IMR-90 (cell line): ENCODE data around the gene FBXW11. TPM values are rescaled to one million over a fixed set of nuclear protein-coding genes. Genes with fewer than 3 reads are reported as not detected.

Source experiments
- ATAC-seq: fragments of 200-7000 bp; cut with Tn5 transposase; 2 replicates; pipeline ENCODE4 v1.9.1; 2020; ENCODE audit warnings: low read depth, mild to moderate bottlenecking, moderate library complexity
- Bru-seq: library from RNA; stranded (reverse); fragments of 400-500 nt; gene quantifications from one replicate; lab custom pipeline; 2021; lab: Mats Ljungman, UMichigan
- BruChase-seq, 2 experiments: library from RNA; stranded (reverse); fragments of 400-500 nt; gene quantifications; one replicate each; lab custom pipeline; 2021; lab: Mats Ljungman, UMichigan
- BruUV-seq: library from RNA; stranded (reverse); fragments of 400-500 nt; replicated peaks from 2 replicates; lab custom pipeline; 2021; lab: Mats Ljungman, UMichigan
- CTCF ChIA-PET: fragments of 300-600 bp; formaldehyde crosslinking; extraction: SDS; loops from one replicate; lab custom pipeline; 2021; ENCODE audit warnings: antibody characterized with exemption; lab: Yijun Ruan, JAX
- POLR2A ChIA-PET: fragments of 300-600 bp; sonication (Branson Sonifier 250); formaldehyde crosslinking; loops from one replicate; lab custom pipeline; 2022; ENCODE audit warnings: antibody characterized with exemption; ENCODE audit not compliant: unreplicated experiment; lab: Charles Lee
- DNase-seq: peaks from one replicate; pipeline ENCODE4 v3.0.0; 2013
- H2AFZ ChIP-seq: replicated peaks from 2 replicates; pipeline ENCODE3; 2013; ENCODE audit warnings: low read length, mild to moderate bottlenecking; ENCODE audit not compliant: poor library complexity
- H2AK5ac ChIP-seq: 2 replicates; pipeline ENCODE4 v1.6.1; 2013; ENCODE audit warnings: low read depth, low read length, inconsistent platforms
- H2AK9ac ChIP-seq: replicated peaks from 2 replicates; pipeline ENCODE3; 2013; ENCODE audit warnings: mild to moderate bottlenecking, low read depth, low read length, moderate library complexity; ENCODE audit not compliant: poor library complexity
- H2BK120ac ChIP-seq: 2 replicates; pipeline ENCODE4 v1.6.1; 2013; ENCODE audit warnings: low read depth, low read length, inconsistent platforms
- H2BK15ac ChIP-seq: 3 replicates; pipeline ENCODE4 v1.6.1; 2013; ENCODE audit warnings: low read depth, low read length, inconsistent platforms
- H2BK20ac ChIP-seq: 2 replicates; pipeline ENCODE4 v1.6.1; 2013; ENCODE audit warnings: low read depth, mild to moderate bottlenecking, inconsistent platforms, low read length, moderate library complexity
- H2BK5ac ChIP-seq: 2 replicates; pipeline ENCODE4 v1.6.1; 2013; ENCODE audit warnings: mild to moderate bottlenecking, low read depth, low read length, inconsistent platforms; ENCODE audit not compliant: poor library complexity, severe bottlenecking
- H3K14ac ChIP-seq: replicated peaks from 2 replicates; pipeline ENCODE4 v1.6.1; 2013; ENCODE audit warnings: low read depth, low read length, inconsistent platforms
- H3K18ac ChIP-seq: 2 replicates; pipeline ENCODE4 v1.6.1; 2013; ENCODE audit warnings: low read depth, low read length, control low read depth
- H3K23ac ChIP-seq: 2 replicates; pipeline ENCODE4 v1.6.1; 2013; ENCODE audit warnings: low read depth, low read length, inconsistent platforms
- H3K27ac ChIP-seq: 2 replicates; pipeline ENCODE4 v1.5.1; 2013; ENCODE audit warnings: mild to moderate bottlenecking, control low read depth, low read length; ENCODE audit not compliant: insufficient read depth
- H3K27me3 ChIP-seq: 2 replicates; pipeline ENCODE4 v1.6.1; 2013; ENCODE audit warnings: low read length; ENCODE audit not compliant: control insufficient read depth, insufficient read depth
- H3K36me3 ChIP-seq: 2 replicates; pipeline ENCODE4 v1.6.1; 2013; ENCODE audit warnings: low read length, mixed read lengths; ENCODE audit not compliant: control insufficient read depth, insufficient read depth
- H3K4ac ChIP-seq: 2 replicates; pipeline ENCODE4 v1.6.1; 2013; ENCODE audit warnings: low read depth, low read length, inconsistent platforms
- H3K4me1 ChIP-seq: 2 replicates; pipeline ENCODE4 v1.6.1; 2013; ENCODE audit warnings: low read length, mixed read lengths; ENCODE audit not compliant: control insufficient read depth, insufficient read depth
- H3K4me2 ChIP-seq: 2 replicates; pipeline ENCODE4 v1.6.1; 2013; ENCODE audit warnings: low read depth, mild to moderate bottlenecking, control low read depth, low read length, moderate library complexity
- H3K4me3 ChIP-seq: 2 replicates; pipeline ENCODE4 v1.5.1; 2013; ENCODE audit warnings: low read depth, mild to moderate bottlenecking, control low read depth, low read length, moderate library complexity; ENCODE audit not compliant: insufficient read depth
- H3K56ac ChIP-seq: 2 replicates; pipeline ENCODE4 v1.6.1; 2013; ENCODE audit warnings: low read length, inconsistent platforms; ENCODE audit not compliant: insufficient read depth; ENCODE audit errors: extremely low read depth
- H3K79me1 ChIP-seq, 2 experiments: 2 replicates each; pipeline ENCODE4 v1.6.1; 2013; ENCODE audit warnings: low read length in 2 of 2, inconsistent platforms in 1 of 2, low read depth in 1 of 2
- H3K9ac ChIP-seq: 2 replicates; pipeline ENCODE4 v1.6.1; 2013; ENCODE audit warnings: low read depth, low read length, control low read depth
- H3K9me1 ChIP-seq: 2 replicates; pipeline ENCODE4 v1.6.1; 2013; ENCODE audit warnings: low read length, inconsistent platforms; ENCODE audit not compliant: insufficient read depth
- H3K9me3 ChIP-seq: 2 replicates; pipeline ENCODE4 v1.6.1; 2013; ENCODE audit warnings: low read length; ENCODE audit not compliant: control insufficient read depth, insufficient read depth
- H4K20me1 ChIP-seq: 2 replicates; pipeline ENCODE4 v1.6.1; 2013; ENCODE audit warnings: low read length, inconsistent platforms; ENCODE audit not compliant: insufficient read depth
- H4K5ac ChIP-seq: 2 replicates; pipeline ENCODE4 v1.6.1; 2013; ENCODE audit warnings: mild to moderate bottlenecking, low read depth, low read length, control low read depth
- H4K8ac ChIP-seq, 2 experiments: 2 replicates each; pipeline ENCODE4 v1.6.1; 2013; ENCODE audit warnings: low read depth in 2 of 2, low read length in 2 of 2, control low read depth in 1 of 2, inconsistent platforms in 1 of 2
- H4K91ac ChIP-seq: 2 replicates; pipeline ENCODE4 v1.6.1; 2013; ENCODE audit warnings: low read depth, low read length, inconsistent platforms; ENCODE audit not compliant: insufficient read depth
- BHLHE40 ChIP-seq: fragments of 150-350 bp; IDR thresholded peaks from 2 replicates; pipeline ENCODE4 v1.6.1; 2016; ENCODE audit warnings: mild to moderate bottlenecking, low read depth, low read length
- CEBPB ChIP-seq: IDR thresholded peaks from 2 replicates; pipeline ENCODE4 v1.6.1; 2012; ENCODE audit warnings: low read depth, low read length, improper control_type of control experiment
- CHD1 ChIP-seq: IDR thresholded peaks from 2 replicates; pipeline ENCODE4 v1.6.1; 2012; ENCODE audit warnings: low read depth, low read length, improper control_type of control experiment
- CTCF ChIP-seq: conservative IDR thresholded peaks from 2 replicates; pipeline ENCODE4 v1.5.1; 2012; ENCODE audit warnings: mild to moderate bottlenecking, low read depth, low read length, improper control_type of control experiment
- MAFK ChIP-seq: IDR thresholded peaks from 2 replicates; pipeline ENCODE4 v1.6.1; 2012; ENCODE audit warnings: low read depth, low read length, improper control_type of control experiment
- MAZ ChIP-seq: IDR thresholded peaks from 2 replicates; pipeline ENCODE4 v1.6.1; 2012; ENCODE audit warnings: low read depth, mild to moderate bottlenecking, low read length, improper control_type of control experiment, moderate library complexity, borderline replicate concordance
- MXI1 ChIP-seq: IDR thresholded peaks from 2 replicates; pipeline ENCODE4 v1.6.1; 2012; ENCODE audit warnings: low read depth, mild to moderate bottlenecking, low read length, moderate library complexity, borderline replicate concordance
- NFE2L2 ChIP-seq: fragments of 150-350 bp; IDR thresholded peaks from 2 replicates; pipeline ENCODE4 v1.6.1; 2016; ENCODE audit warnings: low read depth, mild to moderate bottlenecking, low read length
- POLR2A ChIP-seq: IDR thresholded peaks from 2 replicates; pipeline ENCODE4 v1.6.1; 2012; ENCODE audit warnings: mild to moderate bottlenecking, low read depth, low read length
- RAD21 ChIP-seq: IDR thresholded peaks from 2 replicates; pipeline ENCODE4 v1.6.1; 2012; ENCODE audit warnings: low read length, improper control_type of control experiment
- RFX5 ChIP-seq: IDR thresholded peaks from 2 replicates; pipeline ENCODE4 v1.8.0; 2012; ENCODE audit warnings: low read depth, mild to moderate bottlenecking, low read length, moderate library complexity
- WGBS, 2 experiments: methylation state at CpG; one replicate each; pipeline versions ENCODE4 v1.1.5 to v1.1.7; 2013; ENCODE audit warnings: missing lambda C conversion rate in 2 of 2; ENCODE audit not compliant: insufficient read length in 1 of 2; ENCODE audit errors: extremely low coverage in 2 of 2; 5-methylcytosine and 5-hydroxymethylcytosine counted together
- dilution Hi-C: fragments of 300-500 bp; cut with HindIII; formaldehyde crosslinking; loops from one replicate; pipeline ENCODE4 v1.14.3; 2018; ENCODE audit warnings: low sequenced_read_pairs; ENCODE audit not compliant: unreplicated experiment
- in situ Hi-C: fragments of 300-500 bp; cut with MboI; formaldehyde crosslinking; loops from 3 replicates; pipeline ENCODE4 v1.14.3; 2019; ENCODE audit warnings: low sequenced_read_pairs, inconsistent platforms, mixed read lengths
- intact Hi-C: fragments of 100-400 bp; cut with micrococcal nuclease; formaldehyde crosslinking; loops from 2 replicates; pipeline ENCODE4 v1.10.0; 2022
- long read RNA-seq: library from polyadenylated mRNA; unstranded; transcript quantifications from one replicate; pipeline ENCODE4 v2.0.0, GENCODE V29; 2021; ENCODE audit not compliant: unreplicated experiment
- polyA plus RNA-seq, 3 experiments: library from polyadenylated mRNA; depleted of rRNA; stranded (reverse); fragments of >200 nt; gene quantifications; 2 replicates each; pipeline ENCODE4 v1.2.3, GENCODE V29; 2012; ENCODE audit warnings: low replicate concordance in 1 of 3
- total RNA-seq: library from RNA; depleted of rRNA; stranded (reverse); fragments of >200 nt; gene quantifications from 2 replicates; pipeline ENCODE4 v1.2.3, GENCODE V29; 2012; rRNA removed
- TF ChIP-seq, protein P1 (sequence below): fragments of 150-350 bp; IDR thresholded peaks from 2 replicates; pipeline ENCODE4 v1.6.1; 2016; ENCODE audit warnings: low read depth, mild to moderate bottlenecking, low read length, moderate library complexity, borderline replicate concordance

The FBXW11 gene
- total RNA-seq (97.1 and 100 TPM in 2 replicates), polyA plus RNA-seq (2012; rRNA removed) (29.1 and 34.3 TPM in 2 replicates), Bru-seq, nascent RNA (percentile 93 among the genes with signal in this experiment), BruChase-seq, experiment 1, labeled RNA remaining after a 6-hour chase (percentile 91 among the genes with signal in this experiment), BruChase-seq, experiment 2, labeled RNA remaining after a 2-hour chase (percentile 91 among the genes with signal in this experiment)
- 14.9 and 17.1 TPM in 2 replicates for polyA plus RNA-seq (2012; cell fraction: cytosol; rRNA removed)
- 10.5 and 28.9 TPM in 2 replicates for polyA plus RNA-seq (2012; cell fraction: nucleus; rRNA removed; ENCODE audit: low replicate concordance)
- long read RNA-seq, full-length matches to known transcripts: 11 of 20 reads
- long read RNA-seq, partial matches to known transcripts: 4 of 20 reads
- long read RNA-seq, other reads (novel, unspliced or antisense): 5 of 20 reads

DNA sequence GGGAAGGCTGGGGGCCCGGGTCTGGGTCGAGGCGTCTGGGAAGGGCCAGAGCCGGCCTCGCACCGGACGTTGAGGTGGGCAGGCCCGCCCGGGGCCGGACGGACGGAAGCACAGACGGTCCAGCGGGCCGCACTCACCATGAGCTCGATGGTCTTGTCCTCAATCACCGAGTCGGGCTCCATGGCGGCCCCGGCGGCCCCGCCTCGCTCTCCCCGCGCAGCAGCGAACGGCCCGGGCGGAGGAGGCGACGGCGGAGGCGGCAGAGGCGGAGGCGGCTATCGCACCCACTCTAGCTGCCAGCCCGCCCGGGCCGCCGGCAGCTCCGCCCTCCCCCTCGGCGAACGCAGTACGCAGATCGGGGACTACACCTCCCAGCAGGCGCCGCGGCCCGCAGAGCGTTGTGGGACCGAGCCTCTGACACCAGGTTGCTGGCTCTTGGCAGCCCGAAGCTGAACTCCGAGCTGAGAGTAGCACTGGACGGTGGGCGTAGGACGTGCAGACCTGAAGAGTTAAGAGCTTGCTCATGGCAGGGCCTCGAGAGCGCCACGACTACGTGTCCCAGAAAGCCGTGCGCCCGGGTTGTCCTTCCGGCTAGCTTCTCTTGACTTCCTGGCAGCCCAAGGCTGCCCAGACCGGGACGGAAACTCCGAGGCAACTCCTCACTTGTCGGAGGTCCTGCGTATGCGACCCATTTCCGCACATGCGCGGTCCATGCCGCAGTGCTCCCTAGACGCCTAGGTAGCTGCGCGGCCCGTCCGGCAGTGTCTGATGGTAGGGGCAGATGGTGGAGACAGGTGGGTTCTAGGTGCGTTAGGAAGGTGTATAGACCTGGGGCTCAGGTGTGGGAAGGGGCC lies at the start of gene FBXW11:
Gene FBXW11, minus strand, starts transcription at position 318 of the 854 bp plus-strand sequence. Its CDS starts 136 bp downstream, at position 182.
- peak within 1 kb of the TSS; percentile 98 for H3K9ac ChIP-seq
- in situ Hi-C loops (no loop called here), dilution Hi-C loops (no loop called here), intact Hi-C loops (loop anchor here (2.0 to 5.0 kb wide), 2 partner anchors 94 to 181 kb away; partner anchors contain the start of gene STK10)
- H4K5ac ChIP-seq: peak within 1 kb of the TSS; percentile 99
- H3K27ac ChIP-seq: peak within 1 kb of the TSS; percentile 98
- peak within 1 kb of the TSS; percentile 100 for H2AK9ac ChIP-seq
- POLR2A ChIA-PET: interaction anchor here (0.5 to 1.8 kb wide), 3 partner anchors 10 to 95 kb away, joined by 4 to 13 read pairs (median 8); no protein-coding TSS in a partner anchor
- no peaks in the 10 kb centered on the region for H3K36me3 ChIP-seq
- peak within 1 kb of the TSS; percentile 100 for H3K4ac ChIP-seq
- peak within 1 kb of the TSS; percentile 77 for H3K4me3 ChIP-seq
- H3K79me1 ChIP-seq: peaks cover 7 to 59% of the 10 kb centered on the region in 2 experiments
- H3K9me3 ChIP-seq: no peaks in the 10 kb centered on the region
- peaks cover 11% of the 10 kb centered on the region; the same call in 1 of the 2 replicates for H3K9me1 ChIP-seq
- H2BK120ac ChIP-seq: peak within 1 kb of the TSS; percentile 100
- H3K27me3 ChIP-seq: no peaks in the 10 kb centered on the region
- CTCF ChIA-PET: interaction anchor here (0.6 to 3.4 kb wide), 7 partner anchors 14 to 341 kb away, joined by 3 to 18 read pairs (median 3); partner anchors contain the start of gene STK10
- 0 out of 2 replicates have a peak, but pooled peaks cover 4% of the 10 kb centered on the region for H3K4me1 ChIP-seq
- peak within 1 kb of the TSS; percentile 100 for H3K23ac ChIP-seq
- peak within 1 kb of the TSS; percentile 92 to 100 for H4K8ac ChIP-seq
- H2AK5ac ChIP-seq: peak within 1 kb of the TSS; percentile 90
- peak within 1 kb of the TSS; percentile 100 for H2AFZ ChIP-seq
- peaks cover 45% of the 10 kb centered on the region for H4K20me1 ChIP-seq
- peak within 1 kb of the TSS; percentile 100 for H3K56ac ChIP-seq
- peak within 1 kb of the TSS; percentile 99 for H3K18ac ChIP-seq
- peak within 1 kb of the TSS; percentile 98 for H3K4me2 ChIP-seq
- peak within 1 kb of the TSS; percentile 99 for H2BK5ac ChIP-seq
- ATAC-seq (peak; percentile 91), DNase-seq (peak; percentile 97)
- H4K91ac ChIP-seq: peak within 1 kb of the TSS; percentile 100
- BruUV-seq: no TSS peak
- peak within 1 kb of the TSS; percentile 100 for H2BK20ac ChIP-seq
- peak within 1 kb of the TSS; percentile 100 for H2BK15ac ChIP-seq
- peak within 1 kb of the TSS; percentile 100 for H3K14ac ChIP-seq
- WGBS, 2 experiments: 1% methylated on average over 36 of the region's 81 CpGs; no CpG with 5 or more reads in 1 of the 2 experiments
- no peak for TF ChIP-seq NFE2L2
- no peak for TF ChIP-seq RAD21
- no peak for TF ChIP-seq RFX5
- TF ChIP-seq BHLHE40: no peak
- TF ChIP-seq MAZ: peak; percentile 43; the same call in 1 of the 2 replicates
- TF ChIP-seq CHD1: peak; percentile 42; the same call in 1 of the 2 replicates
- TF ChIP-seq, protein P1, sequence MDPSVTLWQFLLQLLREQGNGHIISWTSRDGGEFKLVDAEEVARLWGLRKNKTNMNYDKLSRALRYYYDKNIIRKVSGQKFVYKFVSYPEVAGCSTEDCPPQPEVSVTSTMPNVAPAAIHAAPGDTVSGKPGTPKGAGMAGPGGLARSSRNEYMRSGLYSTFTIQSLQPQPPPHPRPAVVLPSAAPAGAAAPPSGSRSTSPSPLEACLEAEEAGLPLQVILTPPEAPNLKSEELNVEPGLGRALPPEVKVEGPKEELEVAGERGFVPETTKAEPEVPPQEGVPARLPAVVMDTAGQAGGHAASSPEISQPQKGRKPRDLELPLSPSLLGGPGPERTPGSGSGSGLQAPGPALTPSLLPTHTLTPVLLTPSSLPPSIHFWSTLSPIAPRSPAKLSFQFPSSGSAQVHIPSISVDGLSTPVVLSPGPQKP: no peak
- TF ChIP-seq MXI1: peak; percentile 54; the same call in 1 of the 2 replicates
- TF ChIP-seq CTCF: no peak
- peak; percentile 85 for TF ChIP-seq POLR2A
- TF ChIP-seq CEBPB: no peak
- TF ChIP-seq MAFK: no peak
